Colonic mucosa (tissue), 4 donors: ENCODE measurements around the gene PANX1. TPM values are rescaled to one million over a fixed set of nuclear protein-coding genes. Genes with fewer than 3 reads are reported as not detected.

Source experiments
- DNase-seq: peaks from one replicate; pipeline ENCODE4 v3.0.0-alpha.2; 2020
- H3K27ac ChIP-seq: fragments of 200-600 bp; one replicate; pipeline ENCODE4 v1.8.0; 2021
- H3K27me3 ChIP-seq: fragments of 200-600 bp; one replicate; pipeline ENCODE4 v1.8.0; 2021
- H3K36me3 ChIP-seq: fragments of 200-600 bp; one replicate; pipeline ENCODE4 v1.8.0; 2021
- H3K4me1 ChIP-seq: fragments of 200-600 bp; one replicate; pipeline ENCODE4 v1.8.0; 2021; ENCODE audit warnings: mild to moderate bottlenecking
- H3K4me3 ChIP-seq: fragments of 200-600 bp; one replicate; pipeline ENCODE4 v1.8.0; 2021
- H3K9ac ChIP-seq, 2 donors: one replicate each; pipeline ENCODE4 v1.7.0; 2013; ENCODE audit warnings: control low read depth in 2 of 2, low read depth in 2 of 2, low read length in 2 of 2
- H3K9me3 ChIP-seq: fragments of 200-600 bp; one replicate; pipeline ENCODE4 v1.8.0; 2021
- CTCF ChIP-seq: fragments of 200-600 bp; IDR thresholded peaks from one replicate; pipeline ENCODE4 v1.8.0; 2022; ENCODE audit warnings: antibody characterized with exemption, mild to moderate bottlenecking
- intact Hi-C: fragments of 100-400 bp; cut with DNase I; formaldehyde crosslinking; loops from one replicate; pipeline ENCODE4 v1.14.1; 2022
- total RNA-seq, 2 donors: library from RNA; stranded (reverse); fragmentation: NEBNext Ultra II Directional in 1 of 2; extraction: Animal tissue kit (Norgen Biotek cat#: 25700) in 1 of 2; gene quantifications; one replicate each; pipeline ENCODE4 v1.2.1, GENCODE V29; 2021
- donor health status: healthy.
- donor health status: DM: no; HTN: no; CAD: no.
- donor health status: DM: no; HTN: no; CAD: no.

PANX1 gene
- total RNA-seq, 2 donors from 2014 or later, result 7.8 to 11.1 TPM

DNA sequence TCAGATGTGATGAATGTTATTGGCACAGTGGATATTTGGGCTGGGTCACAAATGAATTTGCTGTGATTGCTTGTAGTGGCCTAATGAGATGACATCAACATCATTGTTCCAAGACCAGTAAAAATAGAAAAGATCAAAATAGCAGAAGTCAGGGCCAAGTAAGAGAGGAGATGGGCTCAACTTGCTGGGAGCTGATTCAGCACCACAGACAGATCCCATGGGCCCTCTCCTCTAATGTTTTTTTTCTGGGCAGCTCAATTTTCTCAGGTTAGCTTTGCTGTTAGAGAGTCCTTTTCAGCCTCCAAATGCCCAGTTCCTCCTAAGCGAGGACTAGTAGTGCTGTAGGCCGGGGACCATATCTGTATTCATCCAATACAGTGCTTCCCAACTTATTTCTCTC, 89.7 kb downstream of the PANX1 start:
- Histone ChIP-seq H3K27ac (no peak overlapping the region), H3K4me3 (no peak overlapping the region), H3K9ac (no peak overlapping the region), H3K36me3 (no peaks in the 10 kb centered on the region), H3K4me1 (no peaks in the 10 kb centered on the region), H3K9me3 (no peaks in the 10 kb centered on the region), H3K27me3 (no peaks in the 10 kb centered on the region)
- intact Hi-C loops, result no loop called here
- DNase-seq, result no peak
- TF ChIP-seq CTCF, result no peak

DNA sequence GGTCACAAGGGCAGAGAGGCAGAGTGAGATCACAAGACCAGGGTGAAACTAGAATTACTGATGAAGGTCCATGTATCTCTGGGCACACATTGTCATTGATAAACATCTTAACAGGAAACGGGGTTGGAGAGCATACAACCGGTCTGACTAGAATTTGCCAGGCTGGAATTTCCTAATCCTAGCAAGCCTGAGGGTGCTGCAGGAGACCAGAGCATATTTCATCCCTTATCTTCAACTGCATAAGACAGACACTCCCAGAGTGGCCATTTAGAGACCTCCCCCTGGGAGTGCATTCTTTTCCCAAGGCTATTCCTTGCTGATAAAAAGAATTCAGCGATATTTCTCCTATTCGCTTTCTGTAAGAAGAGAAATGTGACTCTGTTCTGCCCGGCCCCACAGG, 91.1 kb downstream of the PANX1 start:
- no peak for TF ChIP-seq CTCF
- Histone ChIP-seq H3K9ac (no peak overlapping the region), H3K27me3 (no peaks in the 10 kb centered on the region), H3K9me3 (no peaks in the 10 kb centered on the region), H3K4me3 (no peak overlapping the region), H3K27ac (no peak overlapping the region), H3K4me1 (no peaks in the 10 kb centered on the region), H3K36me3 (no peaks in the 10 kb centered on the region)
- intact Hi-C loops, result no loop called here
- DNase-seq, result no peak

- TF ChIP-seq CTCF, result no peak
- Histone ChIP-seq H3K27ac (no peak overlapping the region), H3K4me1 (no peaks in the 10 kb centered on the region), H3K4me3 (no peak overlapping the region), H3K27me3 (no peaks in the 10 kb centered on the region), H3K9me3 (no peaks in the 10 kb centered on the region), H3K9ac (no peak overlapping the region), H3K36me3 (no peaks in the 10 kb centered on the region)
- no peak for DNase-seq
- intact Hi-C loops, result no loop called here
Observed at GRCh38 chr11:94224078-94224477, 95.4 kb downstream of the PANX1 start.

Other genes starting within 250 kb of the PANX1 start
- gene HEPHL1, start 107.5 kb upstream of the PANX1 start, total RNA-seq, result not detected
- not detected for gene IZUMO1R, start 175.7 kb downstream of the PANX1 start, total RNA-seq